Activated CD4-positive, alpha-beta T cell treated with anti-CD3 and anti-CD28 coated beads, Interleukin-2, amount 50 U/mL, for 48 hours (primary cell): ENCODE measurements around the gene KLHL35.

Experiments
- DNase-seq, 2 experiments: peaks; one replicate each; pipeline ENCODE4 v3.0.0-alpha.2; 2020

Gene KLHL35

GRCh38 chr11:75432911-75433321 is at the start of gene KLHL35:
Gene KLHL35 (minus strand): TSS chr11:75433203. CDS start chr11:75430629, 2,574 bp downstream.
- DNase-seq: no peak

GRCh38 chr11:75481922-75482606 is 49.1 kb upstream of the KLHL35 start:
- no peak for DNase-seq

- no peak for DNase-seq
These were observed 48.4 kb upstream of the KLHL35 start for GRCh38 chr11:75481223-75481921.

GRCh38 chr11:75480185-75481175 is 47.5 kb upstream of the KLHL35 start:
- no peak for DNase-seq

GRCh38 chr11:75479597-75480145 is 46.7 kb upstream of the KLHL35 start:
- no peak for DNase-seq

GRCh38 chr11:75478783-75479596 is 46.0 kb upstream of the KLHL35 start:
- DNase-seq: no peak

GRCh38 chr11:75477614-75477935 is 44.6 kb upstream of the KLHL35 start:
- no peak for DNase-seq

- DNase-seq: no peak
These were observed 44.0 kb upstream of the KLHL35 start for GRCh38 chr11:75476739-75477613.

- DNase-seq: peak in 1 of 2 experiments; percentile 27
These were observed 43.0 kb upstream of the KLHL35 start for GRCh38 chr11:75475767-75476650.

GRCh38 chr11:75474878-75475766 is 42.1 kb upstream of the KLHL35 start:
- DNase-seq: peak; percentile 64 to 75

GRCh38 chr11:75474240-75474639 is 41.2 kb upstream of the KLHL35 start:
- DNase-seq: no peak

GRCh38 chr11:75473684-75474083 is 40.7 kb upstream of the KLHL35 start:
- no peak for DNase-seq

GRCh38 chr11:75472081-75472732 is 39.2 kb upstream of the KLHL35 start:
- no peak for DNase-seq

- DNase-seq: no peak
These were observed 38.4 kb upstream of the KLHL35 start for GRCh38 chr11:75471176-75471973.

- DNase-seq: no peak
These were observed 37.6 kb upstream of the KLHL35 start for GRCh38 chr11:75470476-75471080.

GRCh38 chr11:75469785-75470405 is 36.9 kb upstream of the KLHL35 start:
- DNase-seq: no peak
